PC-9 (cell line): ENCODE measurements around the gene IL2RA. TPM values are rescaled to one million over a fixed set of nuclear protein-coding genes. Genes with fewer than 3 reads are reported as not detected.

Source experiments
- BruUV-seq: library from RNA; stranded (reverse); fragments of 400-500 nt; replicated peaks from 2 replicates; lab custom pipeline; 2021; lab: Mats Ljungman, UMichigan
- CTCF ChIA-PET: fragments of 300-600 bp; sonication (Branson Sonifier 250); formaldehyde crosslinking; loops from one replicate; lab custom pipeline; 2022; ENCODE audit warnings: antibody characterized with exemption; lab: Charles Lee
- POLR2A ChIA-PET: fragments of 300-600 bp; sonication (Branson Sonifier 250); formaldehyde crosslinking; loops from one replicate; lab custom pipeline; 2022; ENCODE audit warnings: antibody characterized with exemption; ENCODE audit not compliant: unreplicated experiment; lab: Charles Lee
- DNase-seq, 2 experiments: peaks; one replicate each; pipeline versions ENCODE4 v3.0.0 to v3.0.0-alpha.2; 2015 to 2022; ENCODE audit warnings: mixed read lengths in 1 of 2
- H2AFZ ChIP-seq: fragments of 200-600 bp; sonication (generic); 2 replicates; pipeline ENCODE4 v1.8.1; 2017; ENCODE audit warnings: antibody characterized with exemption
- H3F3A ChIP-seq: fragments of 200-600 bp; sonication (generic); 2 replicates; pipeline ENCODE4 v1.8.1; 2017; ENCODE audit warnings: antibody characterized with exemption, mild to moderate bottlenecking, low read depth; ENCODE audit not compliant: insufficient read depth
- H3K27ac ChIP-seq: fragments of 200-600 bp; sonication (generic); 2 replicates; pipeline ENCODE4 v1.6.1; 2016; ENCODE audit warnings: mixed run types
- H3K27me3 ChIP-seq: fragments of 200-600 bp; sonication (generic); 2 replicates; pipeline ENCODE4 v1.6.1; 2016; ENCODE audit warnings: low read depth, mixed run types; ENCODE audit not compliant: insufficient read depth
- H3K36me3 ChIP-seq: fragments of 200-600 bp; sonication (generic); 2 replicates; pipeline ENCODE4 v1.6.1; 2016; ENCODE audit warnings: low read depth, mixed run types
- H3K4me1 ChIP-seq: fragments of 200-600 bp; sonication (generic); replicated peaks from 2 replicates; pipeline ENCODE4 v1.6.1; 2016; ENCODE audit warnings: mixed run types; ENCODE audit not compliant: insufficient read depth
- H3K4me2 ChIP-seq: fragments of 200-600 bp; sonication (generic); 2 replicates; pipeline ENCODE4 v1.6.1; 2017; ENCODE audit warnings: mixed run types
- H3K4me3 ChIP-seq: fragments of 200-600 bp; sonication (generic); 2 replicates; pipeline ENCODE4 v1.6.1; 2016; ENCODE audit warnings: mixed run types
- H3K79me2 ChIP-seq: fragments of 200-600 bp; sonication (generic); 2 replicates; pipeline ENCODE4 v1.6.1; 2017; ENCODE audit warnings: low read depth, mixed run types
- H3K9me2 ChIP-seq: fragments of 200-600 bp; sonication (generic); 2 replicates; pipeline ENCODE4 v1.8.1; 2017; ENCODE audit warnings: mild to moderate bottlenecking; ENCODE audit not compliant: insufficient read depth
- H3K9me3 ChIP-seq: fragments of 200-600 bp; sonication (generic); 2 replicates; pipeline ENCODE4 v1.8.1; 2016; ENCODE audit warnings: low read depth; ENCODE audit not compliant: insufficient read depth
- H4K20me1 ChIP-seq: fragments of 200-600 bp; sonication (generic); 2 replicates; pipeline ENCODE4 v1.8.1; 2017; ENCODE audit not compliant: insufficient read depth
- EZH2 ChIP-seq: fragments of 200-600 bp; sonication (generic); IDR thresholded peaks from 2 replicates; pipeline ENCODE4 v1.8.0; 2017; ENCODE audit warnings: antibody characterized with exemption, low read depth
- intact Hi-C: fragments of 100-400 bp; cut with micrococcal nuclease; formaldehyde crosslinking; loops from one replicate; pipeline ENCODE4 v1.10.0; 2022; ENCODE audit not compliant: unreplicated experiment
- total RNA-seq: library from RNA; stranded (reverse); gene quantifications from 2 replicates; pipeline ENCODE4 v1.2.3, GENCODE V29; 2021
- TF ChIP-seq, protein P1 (sequence below): fragments of 200-600 bp; sonication (generic); conservative IDR thresholded peaks from 2 replicates; pipeline ENCODE4 v1.6.1; 2017; ENCODE audit warnings: mixed run types, antibody characterized with exemption, mild to moderate bottlenecking, moderate library complexity

Gene IL2RA
- total RNA-seq, 1 experiment from 2014 or later: not detected

DNA sequence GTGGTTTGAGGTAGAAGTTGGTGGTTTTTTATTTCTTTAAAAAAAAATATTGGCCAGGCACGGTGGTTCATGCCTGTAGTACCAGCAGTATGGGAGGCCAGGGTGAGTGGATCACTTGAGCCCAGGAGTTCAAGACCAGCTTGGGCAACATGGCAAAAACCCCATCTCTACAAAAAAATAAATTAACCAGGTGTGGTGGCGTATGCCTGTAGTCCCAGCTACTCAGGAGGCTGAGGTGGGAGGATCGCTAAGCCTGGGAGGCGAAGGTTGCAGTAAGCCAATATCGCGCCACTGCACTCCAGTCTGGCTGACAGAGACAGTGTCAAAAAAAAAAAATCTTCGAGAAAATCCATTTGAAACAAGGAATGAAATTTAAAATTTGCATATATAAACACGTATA is 1.1 kb downstream of the IL2RA start:
- H3K4me3 ChIP-seq: no peak overlapping the region
- BruUV-seq: no TSS peak
- intact Hi-C loops: no loop called here
- no peak for DNase-seq
- no peak overlapping the region for H2AFZ ChIP-seq
- TF ChIP-seq EZH2: no peak
- TF ChIP-seq, protein P1, sequence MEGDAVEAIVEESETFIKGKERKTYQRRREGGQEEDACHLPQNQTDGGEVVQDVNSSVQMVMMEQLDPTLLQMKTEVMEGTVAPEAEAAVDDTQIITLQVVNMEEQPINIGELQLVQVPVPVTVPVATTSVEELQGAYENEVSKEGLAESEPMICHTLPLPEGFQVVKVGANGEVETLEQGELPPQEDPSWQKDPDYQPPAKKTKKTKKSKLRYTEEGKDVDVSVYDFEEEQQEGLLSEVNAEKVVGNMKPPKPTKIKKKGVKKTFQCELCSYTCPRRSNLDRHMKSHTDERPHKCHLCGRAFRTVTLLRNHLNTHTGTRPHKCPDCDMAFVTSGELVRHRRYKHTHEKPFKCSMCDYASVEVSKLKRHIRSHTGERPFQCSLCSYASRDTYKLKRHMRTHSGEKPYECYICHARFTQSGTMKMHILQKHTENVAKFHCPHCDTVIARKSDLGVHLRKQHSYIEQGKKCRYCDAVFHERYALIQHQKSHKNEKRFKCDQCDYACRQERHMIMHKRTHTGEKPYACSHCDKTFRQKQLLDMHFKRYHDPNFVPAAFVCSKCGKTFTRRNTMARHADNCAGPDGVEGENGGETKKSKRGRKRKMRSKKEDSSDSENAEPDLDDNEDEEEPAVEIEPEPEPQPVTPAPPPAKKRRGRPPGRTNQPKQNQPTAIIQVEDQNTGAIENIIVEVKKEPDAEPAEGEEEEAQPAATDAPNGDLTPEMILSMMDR: no peak
- H3K27ac ChIP-seq: no peak overlapping the region
- H3K4me1 ChIP-seq: no peaks in the 10 kb centered on the region
- H3K79me2 ChIP-seq: no peaks in the 10 kb centered on the region
- no peaks in the 10 kb centered on the region for H3K9me2 ChIP-seq
- H3K36me3 ChIP-seq: no peaks in the 10 kb centered on the region
- no peak overlapping the region for H3K4me2 ChIP-seq
- H3K9me3 ChIP-seq: no peaks in the 10 kb centered on the region
- ChIA-PET POLR2A (no interaction called here), CTCF (no interaction called here)
- no peaks in the 10 kb centered on the region for H4K20me1 ChIP-seq
- H3F3A ChIP-seq: no peaks in the 10 kb centered on the region
- H3K27me3 ChIP-seq: no peaks in the 10 kb centered on the region

DNA sequence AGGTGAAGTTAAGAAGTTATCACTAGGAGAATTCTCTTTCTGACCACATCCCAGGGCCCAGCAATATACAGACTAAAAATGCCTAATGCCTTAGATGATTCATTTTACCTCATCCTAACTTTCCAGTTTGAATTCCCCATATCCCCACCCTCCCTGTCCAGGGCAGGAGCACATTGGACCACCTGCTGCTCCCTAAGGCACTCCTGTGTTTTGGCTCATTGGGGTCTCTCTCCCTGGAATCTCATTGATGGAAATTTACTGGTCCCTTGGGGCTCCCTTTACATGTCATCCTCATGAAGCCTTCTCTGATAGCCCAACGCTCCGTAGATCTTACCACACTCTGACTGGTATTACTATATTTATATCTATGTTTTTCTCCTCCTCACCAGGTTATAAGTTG is 2.7 kb downstream of the IL2RA start:
- Histone ChIP-seq H3K9me3 (no peaks in the 10 kb centered on the region), H3K27me3 (no peaks in the 10 kb centered on the region), H2AFZ (no peak overlapping the region), H3K4me2 (no peak overlapping the region), H3K27ac (no peak overlapping the region), H3F3A (no peaks in the 10 kb centered on the region), H3K79me2 (no peaks in the 10 kb centered on the region), H3K9me2 (no peaks in the 10 kb centered on the region), H3K4me3 (no peak overlapping the region), H4K20me1 (no peaks in the 10 kb centered on the region), H3K36me3 (no peaks in the 10 kb centered on the region), H3K4me1 (no peaks in the 10 kb centered on the region)
- POLR2A ChIA-PET: no interaction called here
- intact Hi-C loops: no loop called here
- CTCF ChIA-PET: no interaction called here
- TF ChIP-seq, protein P1: no peak
- no peak for TF ChIP-seq EZH2
- no peak for DNase-seq
- no TSS peak for BruUV-seq

DNA sequence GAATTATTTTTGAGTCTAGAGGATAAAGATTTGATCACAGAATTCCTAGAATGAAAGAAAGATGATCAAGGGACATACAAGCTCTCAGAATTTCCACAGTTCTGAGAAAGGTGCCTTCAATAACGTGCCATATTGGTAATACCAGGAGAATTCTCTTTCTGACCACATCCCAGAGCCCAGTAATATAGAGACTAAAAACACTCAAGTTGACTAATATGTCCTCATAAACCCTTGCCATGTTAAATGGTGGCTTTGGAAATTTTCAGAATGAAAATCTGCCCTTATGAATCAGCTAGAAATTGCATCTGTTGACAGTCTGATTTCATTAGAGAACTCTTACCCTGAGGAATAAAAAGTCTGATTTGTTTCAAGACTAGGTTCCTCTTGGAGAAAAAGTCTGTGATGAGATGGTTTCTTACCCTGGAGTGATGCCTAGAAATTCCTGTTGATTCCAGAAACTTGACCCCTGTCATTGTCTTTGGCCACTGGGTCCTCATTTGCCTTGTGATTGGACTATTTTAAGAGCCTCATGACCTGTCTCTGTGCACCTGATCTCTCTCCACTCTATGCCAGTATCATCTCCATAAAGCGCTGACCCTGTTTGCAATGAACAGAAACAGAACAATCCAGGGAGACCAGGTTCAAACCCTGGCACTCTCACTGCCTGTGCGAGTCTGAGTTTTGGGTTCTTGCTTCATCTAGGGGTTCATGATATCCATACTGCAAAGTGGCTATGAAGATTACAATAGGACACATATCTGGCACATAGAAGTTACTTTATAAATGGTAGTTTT is 3.3 kb downstream of the IL2RA start:
- no peak for DNase-seq
- CTCF ChIA-PET: no interaction called here
- H3K79me2 ChIP-seq: no peaks in the 10 kb centered on the region
- intact Hi-C loops: no loop called here
- no peak overlapping the region for H3K4me2 ChIP-seq
- POLR2A ChIA-PET: no interaction called here
- H3K9me2 ChIP-seq: no peaks in the 10 kb centered on the region
- BruUV-seq: no TSS peak
- H3K36me3 ChIP-seq: no peaks in the 10 kb centered on the region
- H3F3A ChIP-seq: no peaks in the 10 kb centered on the region
- TF ChIP-seq, protein P1: no peak
- no peak for TF ChIP-seq EZH2
- no peaks in the 10 kb centered on the region for H3K27me3 ChIP-seq
- H3K27ac ChIP-seq: no peak overlapping the region
- H2AFZ ChIP-seq: no peak overlapping the region
- H3K4me3 ChIP-seq: no peak overlapping the region
- H3K9me3 ChIP-seq: no peaks in the 10 kb centered on the region
- peaks cover 3% of the 10 kb centered on the region for H3K4me1 ChIP-seq
- no peaks in the 10 kb centered on the region for H4K20me1 ChIP-seq
